Tibial nerve (tissue), 3 donors: ENCODE data around the gene TLR5.

Source experiments
- POLR2A ChIP-seq, 2 donors: fragments of 450-650 bp; IDR thresholded peaks; one replicate each; pipeline ENCODE4 v1.6.1; 2017; ENCODE audit warnings: antibody characterized with exemption in 2 of 2, mild to moderate bottlenecking in 2 of 2, moderate library complexity in 2 of 2
- TF ChIP-seq, protein P1 (sequence below), 5 experiments: fragments of 200-600 bp in 3 of 5; fragments of 450-650 bp in 2 of 5; sonication (generic) in 3 of 5; IDR thresholded peaks; one replicate each; pipeline ENCODE4 v1.5.1; 2016 to 2019; ENCODE audit warnings: antibody characterized with exemption in 5 of 5, mild to moderate bottlenecking in 3 of 5, moderate library complexity in 2 of 5

- TF ChIP-seq, protein P1, sequence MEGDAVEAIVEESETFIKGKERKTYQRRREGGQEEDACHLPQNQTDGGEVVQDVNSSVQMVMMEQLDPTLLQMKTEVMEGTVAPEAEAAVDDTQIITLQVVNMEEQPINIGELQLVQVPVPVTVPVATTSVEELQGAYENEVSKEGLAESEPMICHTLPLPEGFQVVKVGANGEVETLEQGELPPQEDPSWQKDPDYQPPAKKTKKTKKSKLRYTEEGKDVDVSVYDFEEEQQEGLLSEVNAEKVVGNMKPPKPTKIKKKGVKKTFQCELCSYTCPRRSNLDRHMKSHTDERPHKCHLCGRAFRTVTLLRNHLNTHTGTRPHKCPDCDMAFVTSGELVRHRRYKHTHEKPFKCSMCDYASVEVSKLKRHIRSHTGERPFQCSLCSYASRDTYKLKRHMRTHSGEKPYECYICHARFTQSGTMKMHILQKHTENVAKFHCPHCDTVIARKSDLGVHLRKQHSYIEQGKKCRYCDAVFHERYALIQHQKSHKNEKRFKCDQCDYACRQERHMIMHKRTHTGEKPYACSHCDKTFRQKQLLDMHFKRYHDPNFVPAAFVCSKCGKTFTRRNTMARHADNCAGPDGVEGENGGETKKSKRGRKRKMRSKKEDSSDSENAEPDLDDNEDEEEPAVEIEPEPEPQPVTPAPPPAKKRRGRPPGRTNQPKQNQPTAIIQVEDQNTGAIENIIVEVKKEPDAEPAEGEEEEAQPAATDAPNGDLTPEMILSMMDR (IDR thresholded peaks at IDR 0.05): no peak
- TF ChIP-seq POLR2A (IDR thresholded peaks at IDR 0.05): no peak
Measured at GRCh38 chr1:223087291-223088255, 55.5 kb downstream of the TLR5 start.
